A673 (cell line): ENCODE measurements around the gene TCF15. TPM values are rescaled to one million over a fixed set of nuclear protein-coding genes. Genes with fewer than 3 reads are reported as not detected.

Experiments used
- BruUV-seq: library from RNA; stranded (reverse); fragments of 400-500 nt; replicated peaks from 2 replicates; lab custom pipeline; 2021; lab: Mats Ljungman, UMichigan
- CTCF ChIA-PET: fragments of 300-600 bp; sonication (Branson Sonifier 250); formaldehyde crosslinking; loops from one replicate; lab custom pipeline; 2022; ENCODE audit warnings: antibody characterized with exemption; lab: Charles Lee
- POLR2A ChIA-PET: fragments of 300-600 bp; sonication (Branson Sonifier 250); formaldehyde crosslinking; loops from one replicate; lab custom pipeline; 2022; ENCODE audit warnings: antibody characterized with exemption; ENCODE audit not compliant: low non-redundant PET; lab: Charles Lee
- DNase-seq: peaks from one replicate; pipeline ENCODE4 v3.0.0-alpha.2; 2015; ENCODE audit warnings: low spot score
- H3K27ac ChIP-seq: fragments of 200-600 bp; sonication (generic); 2 replicates; pipeline ENCODE4 v1.5.1; 2016; ENCODE audit warnings: mixed run types, low read depth, mild to moderate bottlenecking, mixed read lengths, antibody characterized with exemption, low read length; ENCODE audit not compliant: poor library complexity, severe bottlenecking
- H3K27me3 ChIP-seq: fragments of 200-600 bp; sonication (generic); replicated peaks from 2 replicates; pipeline ENCODE4 v1.6.1; 2017; ENCODE audit warnings: mixed run types, low read depth, mild to moderate bottlenecking, mixed read lengths, antibody characterized with exemption, low read length; ENCODE audit not compliant: insufficient read depth, poor library complexity
- H3K36me3 ChIP-seq: fragments of 200-600 bp; sonication (generic); 2 replicates; pipeline ENCODE4 v1.6.1; 2016; ENCODE audit warnings: mixed run types, mild to moderate bottlenecking, mixed read lengths, antibody characterized with exemption, low read length; ENCODE audit not compliant: insufficient read depth, poor library complexity, severe bottlenecking
- H3K4me1 ChIP-seq: fragments of 200-600 bp; sonication (generic); 2 replicates; pipeline ENCODE4 v1.6.1; 2017; ENCODE audit warnings: mixed run types, mild to moderate bottlenecking, mixed read lengths, antibody characterized with exemption, low read length; ENCODE audit not compliant: insufficient read depth, poor library complexity, severe bottlenecking
- H3K4me3 ChIP-seq: fragments of 200-600 bp; sonication (generic); 2 replicates; pipeline ENCODE4 v1.5.1; 2016; ENCODE audit warnings: low read depth, mixed run types, mild to moderate bottlenecking, mixed read lengths, low read length; ENCODE audit not compliant: poor library complexity, severe bottlenecking
- H3K9me3 ChIP-seq: fragments of 200-600 bp; sonication (generic); 2 replicates; pipeline ENCODE4 v1.6.1; 2016; ENCODE audit warnings: mixed run types, low read depth, mild to moderate bottlenecking, mixed read lengths, antibody characterized with exemption, low read length; ENCODE audit not compliant: poor library complexity, severe bottlenecking
- CTCF ChIP-seq: fragments of 300-800, 200-600 bp; sonication (generic); conservative IDR thresholded peaks from 2 replicates; pipeline ENCODE4 v1.5.1; 2017; ENCODE audit warnings: low read depth, mild to moderate bottlenecking, antibody characterized with exemption, low read length, moderate library complexity, mixed read lengths
- EZH2 ChIP-seq: fragments of 200-600 bp; sonication (generic); IDR thresholded peaks from 2 replicates; pipeline ENCODE4 v1.6.1; 2017; ENCODE audit warnings: borderline replicate concordance, low read depth, mild to moderate bottlenecking, mixed read lengths, antibody characterized with exemption, low read length; ENCODE audit not compliant: poor library complexity, severe bottlenecking
- intact Hi-C: fragments of 100-400 bp; cut with micrococcal nuclease; formaldehyde crosslinking; loops from one replicate; pipeline ENCODE4 v1.10.0; 2022; ENCODE audit not compliant: unreplicated experiment
- total RNA-seq: library from RNA; stranded (reverse); gene quantifications from 2 replicates; pipeline ENCODE4 v1.2.3, GENCODE V29; 2021

Gene TCF15
- total RNA-seq, 1 experiment from 2014 or later: 0.24 TPM

- ChIA-PET POLR2A (no interaction called here), CTCF (interaction anchor here (1.5 kb wide), 1 partner anchor 33 kb away, joined by 3 read pairs; no protein-coding TSS in a partner anchor)
- no peak for DNase-seq
Observed at GRCh38 chr20:611047-611842, 1.1 kb upstream of the TCF15 start.

GRCh38 chr20:609371-609964, 641 bp downstream of the TCF15 start:
- no TSS peak for BruUV-seq
- Histone ChIP-seq H3K4me1 (peaks cover 6% of the 10 kb centered on the region), H3K9me3 (no peaks in the 10 kb centered on the region), H3K4me3 (no peak overlapping the region), H3K27ac (no peak overlapping the region), H3K36me3 (no peaks in the 10 kb centered on the region), H3K27me3 (peaks cover 59% of the 10 kb centered on the region)
- TF ChIP-seq CTCF: no peak
- TF ChIP-seq EZH2: peak; percentile 93
- no peak for DNase-seq
- ChIA-PET POLR2A (no interaction called here), CTCF (no interaction called here)
- intact Hi-C loops: no loop called here

More at GRCh38 chr20:611047-611842, 1.1 kb upstream of the TCF15 start:
- intact Hi-C loops: no loop called here
- Histone ChIP-seq H3K27ac (no peak overlapping the region), H3K36me3 (no peaks in the 10 kb centered on the region), H3K27me3 (peaks cover 71% of the 10 kb centered on the region), H3K9me3 (no peaks in the 10 kb centered on the region), H3K4me1 (peaks cover 6% of the 10 kb centered on the region), H3K4me3 (no peak overlapping the region)
- no TSS peak for BruUV-seq
- TF ChIP-seq EZH2: no peak

GRCh38 chr20:608970-609369, 1.1 kb downstream of the TCF15 start:
- TF ChIP-seq CTCF (no peak), EZH2 (no peak)
- Histone ChIP-seq H3K9me3 (no peaks in the 10 kb centered on the region), H3K4me3 (no peak overlapping the region), H3K27ac (no peak overlapping the region), H3K4me1 (peaks cover 6% of the 10 kb centered on the region), H3K27me3 (peaks cover 57% of the 10 kb centered on the region), H3K36me3 (no peaks in the 10 kb centered on the region)
- intact Hi-C loops: no loop called here
- BruUV-seq: no TSS peak
- no peak for DNase-seq
- POLR2A ChIA-PET: no interaction called here
- CTCF ChIA-PET: no interaction called here
